Measurements from ENCODE around the gene EXD3. TPM values are rescaled to one million over a fixed set of nuclear protein-coding genes. Genes with fewer than 3 reads are reported as not detected.

Gene EXD3
- total and polyA plus RNA-seq, 2 of the 13 experiments (the other 11 are each of a cell fraction or from before 2014, with no cell fraction given), result 2.7 to 4.8 TPM

GRCh38 chr9:137459152-137459600 lies 36.2 kb upstream of the EXD3 start, which contains the start of gene NSMF (continued):
- TF ChIP-seq HIC2 (CRISPR knock-in tag; IDR thresholded peaks at IDR 0.05; ENCODE audit: low read depth) (no peak), TBP (CRISPR knock-in tag; IDR thresholded peaks at IDR 0.05) (no peak), YY1 (IDR thresholded peaks at IDR 0.05; ENCODE audit: insufficient read depth, insufficient replicate concordance, low read depth, low read length) (peak; percentile 56), ZNF124 (CRISPR knock-in tag; IDR thresholded peaks at IDR 0.05) (no peak), PAF1 (CRISPR knock-in tag; IDR thresholded peaks at IDR 0.05) (no peak), ZNF678 (CRISPR knock-in tag; IDR thresholded peaks at IDR 0.05) (no peak), ZNF883 (CRISPR knock-in tag; IDR thresholded peaks at IDR 0.05; ENCODE audit: not compliant biosample characterization) (no peak), ESRRA (CRISPR knock-in tag; IDR thresholded peaks at IDR 0.05; ENCODE audit: low read depth) (no peak), ARID5B (CRISPR knock-in tag; IDR thresholded peaks at IDR 0.05) (no peak), NBN (conservative IDR thresholded peaks at IDR 0.05) (no peak), HNF4A (CRISPR knock-in tag; IDR thresholded peaks at IDR 0.05) (no peak), CSRNP1 (CRISPR knock-in tag; IDR thresholded peaks at IDR 0.05) (no peak), ZNF737 (CRISPR knock-in tag; IDR thresholded peaks at IDR 0.05; ENCODE audit: borderline replicate concordance) (no peak), ARNT (IDR thresholded peaks at IDR 0.05) (no peak), EHMT2 (IDR thresholded peaks at IDR 0.05; ENCODE audit: borderline replicate concordance, low read depth, low read length) (no peak), ZNF567 (CRISPR knock-in tag; IDR thresholded peaks at IDR 0.05; ENCODE audit: borderline replicate concordance) (no peak), PHF8 (CRISPR knock-in tag; IDR thresholded peaks at IDR 0.05) (no peak; the same call in 1 of the 2 replicates), ZNF629 (CRISPR knock-in tag; conservative IDR thresholded peaks at IDR 0.05) (no peak)
- TF ChIP-seq, protein P1, sequence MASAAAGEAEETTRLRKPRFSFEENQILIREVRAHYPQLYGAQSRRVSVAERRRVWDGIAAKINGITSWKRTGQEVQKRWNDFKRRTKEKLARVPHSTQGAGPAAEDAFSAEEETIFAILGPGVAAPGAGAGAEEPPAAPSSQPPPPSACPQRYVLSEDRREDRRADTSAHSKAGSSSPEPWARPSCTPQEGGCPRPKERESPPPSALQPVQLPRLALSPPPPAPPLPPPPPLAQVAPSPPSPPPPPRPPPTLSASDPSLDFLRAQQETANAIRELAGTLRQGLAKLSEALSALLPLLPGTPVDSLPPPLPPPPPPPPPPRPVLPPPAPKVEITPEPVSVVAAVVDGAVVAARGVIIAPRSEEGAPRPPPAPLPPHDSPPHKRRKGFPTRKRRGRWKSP (CRISPR knock-in tag; IDR thresholded peaks at IDR 0.05), result no peak
- TF ChIP-seq, protein P2, sequence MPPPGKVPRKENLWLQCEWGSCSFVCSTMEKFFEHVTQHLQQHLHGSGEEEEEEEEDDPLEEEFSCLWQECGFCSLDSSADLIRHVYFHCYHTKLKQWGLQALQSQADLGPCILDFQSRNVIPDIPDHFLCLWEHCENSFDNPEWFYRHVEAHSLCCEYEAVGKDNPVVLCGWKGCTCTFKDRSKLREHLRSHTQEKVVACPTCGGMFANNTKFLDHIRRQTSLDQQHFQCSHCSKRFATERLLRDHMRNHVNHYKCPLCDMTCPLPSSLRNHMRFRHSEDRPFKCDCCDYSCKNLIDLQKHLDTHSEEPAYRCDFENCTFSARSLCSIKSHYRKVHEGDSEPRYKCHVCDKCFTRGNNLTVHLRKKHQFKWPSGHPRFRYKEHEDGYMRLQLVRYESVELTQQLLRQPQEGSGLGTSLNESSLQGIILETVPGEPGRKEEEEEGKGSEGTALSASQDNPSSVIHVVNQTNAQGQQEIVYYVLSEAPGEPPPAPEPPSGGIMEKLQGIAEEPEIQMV (CRISPR knock-in tag; IDR thresholded peaks at IDR 0.05; ENCODE audit: low read depth), result no peak
